ENCODE measurements around the gene POLR2M. TPM values are rescaled to one million over a fixed set of nuclear protein-coding genes. Genes with fewer than 3 reads are reported as not detected.
A peak's percentile ranks its signal among the peaks of the same experiment; 100 is the strongest.

POLR2M gene
- 71.7 and 637 TPM in 2 replicates for total RNA-seq

DNA sequence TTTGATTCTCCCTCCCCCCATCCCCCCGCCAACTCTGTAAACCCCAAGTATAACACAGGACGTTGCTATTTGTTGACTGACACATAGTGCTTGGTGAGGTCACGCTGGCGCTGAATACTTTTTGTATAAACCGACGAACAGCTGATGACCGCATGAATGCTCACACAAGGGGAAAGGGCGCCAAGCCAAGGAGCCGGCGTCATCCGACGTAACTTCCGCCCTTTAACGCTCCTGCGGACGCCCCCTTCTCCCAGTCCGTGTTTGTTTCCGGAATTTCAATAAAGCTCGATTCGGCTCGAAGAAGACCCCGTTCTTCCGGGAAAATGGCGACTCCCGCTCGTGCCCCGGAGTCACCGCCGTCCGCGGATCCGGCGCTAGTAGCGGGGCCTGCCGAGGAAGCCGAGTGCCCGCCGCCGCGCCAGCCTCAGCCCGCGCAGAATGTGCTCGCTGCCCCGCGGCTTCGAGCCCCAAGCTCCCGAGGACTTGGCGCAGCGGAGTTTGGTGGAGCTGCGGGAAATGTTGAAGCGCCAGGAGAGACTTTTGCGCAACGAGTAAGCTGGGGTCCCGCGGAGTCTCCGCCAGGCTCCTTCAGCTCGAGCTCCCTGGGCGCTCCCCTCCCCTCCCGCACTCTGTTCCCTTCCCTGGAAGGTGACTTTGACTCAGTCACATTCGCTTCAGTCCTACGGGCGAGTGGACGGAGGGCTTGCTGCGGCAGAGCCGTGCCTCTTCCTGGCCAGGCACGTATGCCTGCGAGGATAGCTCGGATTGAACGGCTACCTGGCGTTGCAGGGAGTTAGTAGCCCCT is at the start of gene POLR2M:
Gene POLR2M, plus strand, starts transcription at position 310 of the 805 bp plus-strand sequence. Its CDS starts 129 bp downstream, at position 439.
- H3K4me3 ChIP-seq (ENCODE audit: low read depth, low read length), result peak within 1 kb of the TSS; percentile 99
- TF ChIP-seq CTCF (IDR thresholded peaks at IDR 0.05; ENCODE audit: insufficient read depth, low read depth, low read length), result no peak
- DNase-seq (ENCODE audit: low read depth), result peak; percentile 99

GRCh38 chr15:57657619-57658018 is 48.9 kb upstream of the POLR2M start:
- no peak for TF ChIP-seq CTCF (IDR thresholded peaks at IDR 0.05; ENCODE audit: insufficient read depth, low read depth, low read length)
- H3K4me3 ChIP-seq (ENCODE audit: low read depth, low read length), result no peak overlapping the region
- no peak for DNase-seq (ENCODE audit: low read depth)

GRCh38 chr15:57662091-57662744 is 44.3 kb upstream of the POLR2M start:
- TF ChIP-seq CTCF (IDR thresholded peaks at IDR 0.05; ENCODE audit: insufficient read depth, low read depth, low read length), result no peak
- H3K4me3 ChIP-seq (ENCODE audit: low read depth, low read length), result no peak overlapping the region
- DNase-seq (ENCODE audit: low read depth), result no peak

DNA sequence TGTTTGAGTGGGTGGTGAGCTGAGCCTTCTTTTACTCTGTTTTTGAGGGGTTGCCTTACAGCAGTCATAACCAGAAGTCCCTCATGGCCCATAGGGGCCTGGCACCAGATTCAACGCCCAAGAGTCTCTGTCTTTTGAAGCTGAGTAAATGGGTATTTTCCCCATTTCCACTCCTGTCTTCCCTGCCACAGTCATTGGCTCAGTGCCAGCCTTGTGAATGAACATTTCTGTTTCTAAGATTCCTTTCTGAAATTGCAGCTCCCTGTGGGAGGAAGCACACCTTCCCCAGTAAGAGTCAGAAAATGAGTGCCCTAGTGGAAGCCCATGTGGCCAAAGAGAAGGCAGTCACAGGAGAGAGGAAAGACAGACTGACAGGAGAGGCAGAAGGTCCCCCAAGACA is 43.7 kb upstream of the POLR2M start:
- TF ChIP-seq CTCF (IDR thresholded peaks at IDR 0.05; ENCODE audit: insufficient read depth, low read depth, low read length), result no peak
- no peak for DNase-seq (ENCODE audit: low read depth)
- no peak overlapping the region for H3K4me3 ChIP-seq (ENCODE audit: low read depth, low read length)

- DNase-seq (ENCODE audit: low read depth), result no peak
- TF ChIP-seq CTCF (IDR thresholded peaks at IDR 0.05; ENCODE audit: insufficient read depth, low read depth, low read length), result no peak
- no peak overlapping the region for H3K4me3 ChIP-seq (ENCODE audit: low read depth, low read length)
Observed at GRCh38 chr15:57663262-57663661, 43.3 kb upstream of the POLR2M start.

- TF ChIP-seq CTCF (IDR thresholded peaks at IDR 0.05; ENCODE audit: insufficient read depth, low read depth, low read length), result no peak
- H3K4me3 ChIP-seq (ENCODE audit: low read depth, low read length), result no peak overlapping the region
- DNase-seq (ENCODE audit: low read depth), result no peak
Observed at GRCh38 chr15:57665194-57665593, 41.3 kb upstream of the POLR2M start.
